Measurements from ENCODE around the gene AOPEP.
A peak's percentile ranks its signal among the peaks of the same experiment; 100 is the strongest.

Gene AOPEP

GRCh38 chr9:94904806-94905205 is 178.3 kb downstream of the AOPEP start:
- no peak for DNase-seq

- no peak for DNase-seq
Measured at GRCh38 chr9:94905606-94906005, 179.1 kb downstream of the AOPEP start.

GRCh38 chr9:94906181-94906580 is 179.7 kb downstream of the AOPEP start:
- no peak for DNase-seq

GRCh38 chr9:94906713-94907112 is 180.2 kb downstream of the AOPEP start:
- no peak for DNase-seq

GRCh38 chr9:94907264-94907936 is 180.9 kb downstream of the AOPEP start:
- no peak for DNase-seq

GRCh38 chr9:94908011-94908563 is 181.6 kb downstream of the AOPEP start:
- DNase-seq = peak; percentile 23

GRCh38 chr9:94908583-94909249 is 182.2 kb downstream of the AOPEP start:
- no peak for DNase-seq

GRCh38 chr9:94909250-94909894 is 182.9 kb downstream of the AOPEP start:
- DNase-seq = no peak

GRCh38 chr9:94909965-94910730 is 183.6 kb downstream of the AOPEP start:
- no peak for DNase-seq

GRCh38 chr9:94911211-94911610 is 184.7 kb downstream of the AOPEP start:
- no peak for DNase-seq

GRCh38 chr9:94911986-94912635 is 185.6 kb downstream of the AOPEP start:
- no peak for DNase-seq

- DNase-seq = no peak
Measured at GRCh38 chr9:94912700-94913249, 186.3 kb downstream of the AOPEP start.

GRCh38 chr9:94913550-94913949 is 187.1 kb downstream of the AOPEP start:
- no peak for DNase-seq

GRCh38 chr9:94915476-94916450 is 189.3 kb downstream of the AOPEP start:
- DNase-seq = no peak

GRCh38 chr9:94916956-94917355 is 190.5 kb downstream of the AOPEP start:
- no peak for DNase-seq

GRCh38 chr9:94918038-94918753 is 191.7 kb downstream of the AOPEP start:
- DNase-seq = peak; percentile 25

GRCh38 chr9:94919376-94920098 is 193.0 kb downstream of the AOPEP start:
- no peak for DNase-seq

GRCh38 chr9:94920420-94921091 is 194.1 kb downstream of the AOPEP start:
- no peak for DNase-seq

- DNase-seq = no peak
Measured at GRCh38 chr9:94921092-94921471, 194.6 kb downstream of the AOPEP start.

Measured in MV-4-11 (cell line).